CD4-positive, alpha-beta T cell (primary cell): ENCODE data around the gene NDUFA12. TPM values are rescaled to one million over a fixed set of nuclear protein-coding genes. Genes with fewer than 3 reads are reported as not detected.

Experiments
- ATAC-seq: fragments of 200-7000 bp; cut with Tn5 transposase; one replicate; pipeline ENCODE4 v1.10.0; 2022; ENCODE audit warnings: mild to moderate bottlenecking; ENCODE audit not compliant: poor library complexity
- CTCF ChIA-PET: fragments of 350-600 bp; sonication (Branson Sonifier 250); formaldehyde crosslinking; loops from one replicate; lab custom pipeline; 2021; ENCODE audit warnings: antibody characterized with exemption, inconsistent platforms; lab: Charles Lee
- POLR2A ChIA-PET: fragments of 350-600 bp; sonication (Branson Sonifier 250); formaldehyde crosslinking; loops from one replicate; lab custom pipeline; 2021; ENCODE audit warnings: antibody characterized with exemption, inconsistent platforms; lab: Charles Lee
- DNase-seq, 14 experiments: peaks; one replicate each; pipeline ENCODE4 v3.0.0-alpha.2; 2013 to 2020; ENCODE audit warnings: mixed read lengths in 2 of 14
- H3K27ac ChIP-seq, 2 donors: one replicate each; pipeline versions ENCODE4 v1.5.1 to v1.7.0; 2013; ENCODE audit warnings: low read length in 2 of 2, low read depth in 1 of 2, mild to moderate bottlenecking in 1 of 2
- H3K27me3 ChIP-seq, 2 experiments: 1 replicate in 1 of 2; 2 replicates in 1 of 2; pipeline versions ENCODE4 v1.6.1 to v1.7.0; 2013; ENCODE audit warnings: low read length in 2 of 2, control low read depth in 1 of 2, mild to moderate bottlenecking in 1 of 2, moderate library complexity in 1 of 2; ENCODE audit not compliant: insufficient read depth in 2 of 2, control insufficient read depth in 1 of 2
- H3K36me3 ChIP-seq: one replicate; pipeline ENCODE4 v1.6.1; 2013; ENCODE audit warnings: low read length, control low read depth; ENCODE audit not compliant: insufficient read depth
- H3K4me1 ChIP-seq: one replicate; pipeline ENCODE4 v1.6.1; 2013; ENCODE audit warnings: low read length, control low read depth; ENCODE audit not compliant: insufficient read depth
- H3K4me3 ChIP-seq: one replicate; pipeline ENCODE4 v1.5.1; 2013; ENCODE audit warnings: mild to moderate bottlenecking, low read length, moderate library complexity
- H3K9me3 ChIP-seq, 2 experiments: 1 replicate in 1 of 2; 2 replicates in 1 of 2; pipeline versions ENCODE4 v1.6.1 to v1.7.0; 2013; ENCODE audit warnings: low read length in 2 of 2, mild to moderate bottlenecking in 2 of 2, control low read depth in 1 of 2, moderate library complexity in 1 of 2; ENCODE audit not compliant: control insufficient read depth in 1 of 2, insufficient read depth in 1 of 2
- H3K27ac Mint-ChIP-seq: one replicate; pipeline ENCODE4 v1.8.0; 2020; ENCODE audit warnings: mixed read lengths
- H3K27me3 Mint-ChIP-seq: one replicate; pipeline ENCODE4 v1.8.0; 2021; ENCODE audit warnings: mixed read lengths
- H3K36me3 Mint-ChIP-seq: one replicate; pipeline ENCODE4 v1.8.0; 2021; ENCODE audit warnings: low read depth, mixed read lengths
- H3K4me1 Mint-ChIP-seq: one replicate; pipeline ENCODE4 v1.8.0; 2021; ENCODE audit warnings: low read depth, mixed read lengths
- H3K4me3 Mint-ChIP-seq: one replicate; pipeline ENCODE4 v1.8.0; 2020; ENCODE audit warnings: mild to moderate bottlenecking, mixed read lengths
- H3K9me3 Mint-ChIP-seq: one replicate; pipeline ENCODE4 v1.8.0; 2020; ENCODE audit warnings: mixed read lengths
- intact Hi-C, 2 experiments: fragments of 100-400 bp; cut with DNase I in 1 of 2; cut with micrococcal nuclease in 1 of 2; formaldehyde crosslinking; loops; one replicate each; pipeline versions ENCODE4 v1.15.1 to v1.9.0; 2023 to 2025; cut with DNase I, micrococcal nuclease
- total RNA-seq, 174 experiments: library from RNA in 2 of 174; stranded (reverse) in 2 of 174; gene quantifications; one replicate each; pipeline ENCODE4 v1.2.3 and lab custom pipeline; 2021 to 2026
- TF ChIP-seq, protein P1 (sequence below): fragments of 200-600 bp; IDR thresholded peaks from one replicate; pipeline ENCODE4 v1.8.0; 2022; ENCODE audit warnings: antibody characterized with exemption, mild to moderate bottlenecking

Gene NDUFA12
- total RNA-seq, 2 experiments from 2014 or later, result 43.3 to 43.7 TPM

DNA sequence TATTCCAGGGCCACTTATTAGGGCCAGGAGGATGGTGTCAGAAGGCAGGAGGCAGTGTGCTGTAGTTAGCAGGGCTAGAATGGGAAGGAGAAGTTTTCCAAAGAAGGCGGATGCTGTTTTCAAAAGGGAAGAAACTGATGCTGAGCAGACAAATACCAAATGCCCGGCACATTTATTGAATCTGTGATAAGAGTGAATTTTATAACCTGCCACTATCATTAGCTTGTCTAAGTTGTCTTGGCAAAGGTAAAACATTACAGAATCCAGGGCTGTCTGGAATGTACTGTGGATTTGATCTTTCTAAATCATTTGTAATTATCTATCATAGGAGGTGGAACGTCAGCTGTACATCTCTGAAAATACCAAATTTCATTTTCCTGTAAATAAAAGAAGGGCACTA, 40.8 kb downstream of the NDUFA12 start:
- Mint-ChIP-seq H3K27ac (no peak overlapping the region), H3K4me3 (no peak overlapping the region), H3K27me3 (peaks cover 6% of the 10 kb centered on the region), H3K9me3 (no peaks in the 10 kb centered on the region), H3K36me3 (peaks cover 2% of the 10 kb centered on the region), H3K4me1 (peaks cover 2% of the 10 kb centered on the region)
- H3K27ac ChIP-seq, result no peak overlapping the region
- H3K4me1 ChIP-seq, result no peaks in the 10 kb centered on the region
- TF ChIP-seq, protein P1, sequence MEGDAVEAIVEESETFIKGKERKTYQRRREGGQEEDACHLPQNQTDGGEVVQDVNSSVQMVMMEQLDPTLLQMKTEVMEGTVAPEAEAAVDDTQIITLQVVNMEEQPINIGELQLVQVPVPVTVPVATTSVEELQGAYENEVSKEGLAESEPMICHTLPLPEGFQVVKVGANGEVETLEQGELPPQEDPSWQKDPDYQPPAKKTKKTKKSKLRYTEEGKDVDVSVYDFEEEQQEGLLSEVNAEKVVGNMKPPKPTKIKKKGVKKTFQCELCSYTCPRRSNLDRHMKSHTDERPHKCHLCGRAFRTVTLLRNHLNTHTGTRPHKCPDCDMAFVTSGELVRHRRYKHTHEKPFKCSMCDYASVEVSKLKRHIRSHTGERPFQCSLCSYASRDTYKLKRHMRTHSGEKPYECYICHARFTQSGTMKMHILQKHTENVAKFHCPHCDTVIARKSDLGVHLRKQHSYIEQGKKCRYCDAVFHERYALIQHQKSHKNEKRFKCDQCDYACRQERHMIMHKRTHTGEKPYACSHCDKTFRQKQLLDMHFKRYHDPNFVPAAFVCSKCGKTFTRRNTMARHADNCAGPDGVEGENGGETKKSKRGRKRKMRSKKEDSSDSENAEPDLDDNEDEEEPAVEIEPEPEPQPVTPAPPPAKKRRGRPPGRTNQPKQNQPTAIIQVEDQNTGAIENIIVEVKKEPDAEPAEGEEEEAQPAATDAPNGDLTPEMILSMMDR, result no peak
- H3K36me3 ChIP-seq, result no peaks in the 10 kb centered on the region
- ATAC-seq (no peak), DNase-seq (no peak)
- ChIA-PET CTCF (no interaction called here), POLR2A (interaction anchor here (0.6 kb wide), 1 partner anchor 11 kb away, joined by 3 read pairs; no protein-coding TSS in a partner anchor)
- intact Hi-C loops, result no loop called here
- no peak overlapping the region for H3K4me3 ChIP-seq
- no peaks in the 10 kb centered on the region for H3K9me3 ChIP-seq
- no peaks in the 10 kb centered on the region for H3K27me3 ChIP-seq

DNA sequence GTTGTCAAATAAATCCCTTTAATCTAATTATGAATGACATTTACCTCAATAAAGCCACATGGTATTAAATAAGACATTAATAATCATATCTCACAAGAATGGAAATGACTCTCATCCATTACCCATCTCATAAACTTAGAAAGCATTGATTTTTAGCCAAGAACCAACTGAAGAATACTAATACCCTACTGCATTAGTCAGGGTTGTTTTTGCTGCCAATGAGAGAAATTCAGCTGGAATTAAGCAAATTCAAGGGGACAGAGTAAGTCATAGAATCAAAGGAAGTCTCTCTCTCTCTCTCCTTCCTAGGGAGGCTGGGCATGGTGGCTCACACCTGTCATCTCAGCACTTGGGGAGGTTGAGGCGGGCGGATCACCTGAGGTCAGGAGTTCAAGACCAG, 41.6 kb downstream of the NDUFA12 start:
- Mint-ChIP-seq H3K4me1 (no peaks in the 10 kb centered on the region), H3K27ac (no peak overlapping the region), H3K27me3 (peaks cover 6% of the 10 kb centered on the region), H3K4me3 (no peak overlapping the region), H3K9me3 (no peaks in the 10 kb centered on the region), H3K36me3 (no peaks in the 10 kb centered on the region)
- Histone ChIP-seq H3K27me3 (no peaks in the 10 kb centered on the region), H3K9me3 (no peaks in the 10 kb centered on the region), H3K4me3 (no peak overlapping the region), H3K27ac (no peak overlapping the region), H3K4me1 (no peaks in the 10 kb centered on the region), H3K36me3 (no peaks in the 10 kb centered on the region)
- TF ChIP-seq, protein P1, result no peak
- CTCF ChIA-PET, result interaction anchor here (0.7 kb wide), 1 partner anchor 704 kb away, joined by 4 read pairs; no protein-coding TSS in a partner anchor
- ATAC-seq (no peak), DNase-seq (no peak)
- intact Hi-C loops, result no loop called here
- POLR2A ChIA-PET, result no interaction called here

DNA sequence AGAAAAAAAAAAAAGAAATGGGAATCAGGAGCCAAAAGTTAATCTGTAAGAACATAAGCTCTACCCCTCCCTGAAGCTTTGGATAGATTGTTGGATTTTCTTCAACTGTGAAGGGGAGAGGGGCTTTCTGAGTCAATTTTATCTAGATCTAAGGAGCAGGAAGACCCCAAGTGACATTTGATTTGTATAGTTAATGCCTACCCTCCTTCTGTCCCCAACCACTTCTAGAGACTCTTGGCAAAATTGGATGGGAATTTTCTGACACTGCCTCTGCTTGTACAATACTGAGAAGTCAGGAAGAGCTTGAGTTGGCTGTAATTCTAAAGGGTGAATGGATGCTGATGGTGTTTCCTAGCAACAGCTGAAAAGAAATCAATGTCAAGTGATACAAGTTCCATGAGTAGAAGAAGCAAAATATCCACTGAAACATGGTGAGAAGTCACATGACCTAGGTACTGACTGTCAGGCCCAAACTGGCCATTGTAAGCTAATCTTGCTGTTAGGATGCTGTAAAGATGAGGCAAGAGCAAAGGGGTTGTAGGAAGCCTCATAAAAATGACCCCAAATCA, 42.2 kb downstream of the NDUFA12 start:
- POLR2A ChIA-PET, result no interaction called here
- Histone ChIP-seq H3K9me3 (no peaks in the 10 kb centered on the region), H3K27ac (no peak overlapping the region), H3K36me3 (no peaks in the 10 kb centered on the region), H3K27me3 (no peaks in the 10 kb centered on the region), H3K4me1 (no peaks in the 10 kb centered on the region), H3K4me3 (no peak overlapping the region)
- no peak for ATAC-seq
- H3K36me3 Mint-ChIP-seq, result no peaks in the 10 kb centered on the region
- TF ChIP-seq, protein P1, result no peak
- no peaks in the 10 kb centered on the region for H3K9me3 Mint-ChIP-seq
- H3K27me3 Mint-ChIP-seq, result peaks cover 6% of the 10 kb centered on the region
- H3K4me1 Mint-ChIP-seq, result no peaks in the 10 kb centered on the region
- DNase-seq, result no peak
- CTCF ChIA-PET, result no interaction called here
- no peak overlapping the region for H3K4me3 Mint-ChIP-seq
- intact Hi-C loops, result no loop called here
- H3K27ac Mint-ChIP-seq, result no peak overlapping the region
